Stimulated activated CD4-positive, alpha-beta T cell treated with anti-CD3 and anti-CD28 coated beads, TNF-alpha, amount 100 ng/mL, for 24 hours (primary cell): Measurements from ENCODE around the gene UXS1.

Experiments used
- DNase-seq, 3 experiments: peaks; one replicate each; pipeline ENCODE4 v3.0.0-alpha.2; 2020; ENCODE audit warnings: low read depth in 3 of 3

Gene UXS1

GRCh38 chr2:106161938-106162820 is 31.9 kb downstream of the UXS1 start:
- DNase-seq, result no peak

GRCh38 chr2:106161341-106161740 is 32.8 kb downstream of the UXS1 start:
- no peak for DNase-seq

DNA sequence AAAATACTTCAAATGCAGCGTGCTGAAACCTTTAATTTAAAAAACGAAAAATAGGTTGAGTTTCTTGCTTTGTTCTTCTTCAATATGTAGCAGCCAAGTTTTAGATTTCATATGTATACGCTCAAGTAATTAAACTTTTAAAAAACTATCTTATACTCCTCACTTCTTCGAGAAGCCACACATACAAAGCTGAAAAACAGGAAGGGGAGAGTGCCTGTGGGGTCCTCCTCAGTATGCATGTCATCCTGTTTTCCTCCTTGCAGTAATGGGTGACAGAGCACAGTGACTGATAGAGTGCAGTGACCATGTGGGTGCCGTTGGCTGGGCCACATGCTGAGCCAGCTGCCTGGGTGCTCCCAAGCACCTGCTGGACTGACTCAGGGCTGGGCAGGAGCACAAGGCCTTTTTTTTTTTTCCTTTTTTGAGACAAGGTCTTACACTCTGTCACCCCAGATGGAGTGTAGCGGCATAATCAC is 33.3 kb downstream of the UXS1 start:
- peak in 1 of 3 experiments; percentile 27 for DNase-seq

DNA sequence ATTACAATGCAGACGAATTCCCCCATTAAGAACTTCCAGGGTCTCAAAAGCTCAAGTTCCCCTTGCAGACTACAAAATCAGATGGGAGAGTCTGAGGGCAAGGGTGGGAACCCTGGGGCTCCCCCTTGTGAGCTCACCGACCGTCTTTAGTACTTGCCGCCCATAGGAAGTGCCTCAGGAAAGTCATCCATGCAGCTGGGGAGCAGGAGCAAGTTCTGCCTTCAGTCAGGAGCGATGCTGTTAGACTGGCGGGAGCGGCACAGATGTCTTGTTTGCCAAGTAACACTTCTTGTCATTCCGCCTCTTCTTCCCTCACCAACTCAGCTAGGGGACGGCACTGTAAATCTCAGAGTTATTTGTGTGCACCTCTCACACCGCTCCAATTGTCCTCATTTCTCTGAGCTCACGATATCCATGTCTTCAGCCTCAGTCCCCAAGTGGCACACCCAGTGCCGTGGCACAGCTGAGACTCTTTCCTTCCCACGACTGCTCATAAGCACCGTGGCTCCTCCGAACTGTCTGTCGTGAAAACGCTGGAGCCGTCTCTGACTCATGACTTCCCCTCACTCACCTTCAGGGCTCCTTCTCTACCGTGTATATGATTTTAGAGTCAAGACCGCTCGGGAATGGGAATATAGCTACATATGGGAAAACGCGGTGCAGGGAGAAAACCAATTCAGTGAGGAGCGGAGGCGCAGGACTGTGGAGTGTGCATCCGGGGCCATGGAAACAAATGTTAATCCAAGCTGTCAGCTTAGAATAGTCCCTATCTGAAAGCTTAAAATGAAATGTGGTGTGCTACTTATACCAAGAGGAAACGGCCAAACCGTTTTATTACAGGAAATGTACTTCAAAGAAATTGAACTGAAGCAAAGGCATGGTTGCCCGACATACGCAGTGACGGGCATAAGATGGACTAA is 34.0 kb downstream of the UXS1 start:
- peak; percentile 28 to 47 (median 42) for DNase-seq

DNA sequence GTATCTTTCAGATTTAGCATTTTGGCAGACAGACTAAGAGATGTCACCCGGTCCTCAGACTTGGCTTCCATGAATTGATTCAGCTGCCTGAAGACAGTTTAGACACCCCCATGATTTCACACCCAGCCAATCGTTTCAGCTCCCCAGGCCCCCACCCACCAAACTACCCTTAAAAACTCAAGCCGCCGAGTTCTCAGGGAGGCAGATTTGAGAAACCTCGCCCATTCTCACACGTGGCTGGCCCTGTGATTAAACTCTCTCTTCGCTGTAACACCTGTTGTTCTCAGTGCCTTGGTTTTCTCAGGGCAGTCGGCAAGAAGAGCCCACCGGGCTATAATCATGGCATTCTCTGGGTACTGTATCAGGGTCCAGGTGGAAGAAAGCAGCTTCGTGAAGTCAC is 35.2 kb downstream of the UXS1 start:
- DNase-seq, result no peak

GRCh38 chr2:106158131-106158530 is 36.0 kb downstream of the UXS1 start:
- DNase-seq, result no peak

- DNase-seq, result no peak
Measured at GRCh38 chr2:106157416-106157815, 36.7 kb downstream of the UXS1 start.

DNA sequence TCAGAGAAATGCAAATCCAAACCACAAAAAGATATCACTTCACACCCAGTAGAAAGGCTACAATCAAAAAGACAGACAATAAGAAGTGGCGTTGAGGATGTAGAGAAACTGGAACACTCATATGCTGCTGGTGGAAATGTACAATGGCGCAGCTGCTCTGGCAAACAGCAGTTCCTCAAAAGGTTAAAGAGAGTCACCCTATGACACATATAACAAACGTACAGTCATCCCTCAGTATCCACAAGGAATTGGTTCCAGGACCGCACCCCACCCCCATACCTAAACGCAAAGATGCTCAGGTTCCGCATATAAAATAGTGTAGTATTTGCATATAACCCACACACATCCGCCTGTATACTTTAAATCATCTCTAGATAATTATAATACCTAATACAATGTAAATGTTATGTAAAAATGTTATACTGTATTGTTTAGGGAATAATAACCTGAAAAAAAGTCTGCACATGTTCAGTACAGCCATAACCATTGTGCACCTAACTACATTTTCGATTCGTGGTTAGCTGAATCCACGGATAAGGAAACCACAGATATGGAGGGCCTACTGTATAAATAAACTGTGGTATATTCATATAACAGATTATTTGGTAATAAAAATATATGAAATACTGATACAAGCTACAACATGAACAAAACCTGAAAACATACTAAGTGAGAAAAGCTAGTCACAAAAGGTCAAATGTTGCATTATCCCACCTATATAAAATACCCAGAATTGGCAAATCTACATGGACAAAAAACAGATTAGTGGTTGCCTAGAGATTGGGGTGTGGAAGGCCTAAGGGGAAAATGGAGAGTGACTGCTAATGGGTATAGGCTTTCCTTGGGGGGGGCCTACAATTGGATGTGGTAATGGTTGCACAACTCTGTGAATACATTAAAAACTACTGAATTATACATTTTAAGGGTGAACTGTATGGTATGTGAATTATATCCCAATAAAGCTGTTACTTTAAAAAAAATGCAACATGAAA is 37.5 kb downstream of the UXS1 start:
- DNase-seq, result no peak

DNA sequence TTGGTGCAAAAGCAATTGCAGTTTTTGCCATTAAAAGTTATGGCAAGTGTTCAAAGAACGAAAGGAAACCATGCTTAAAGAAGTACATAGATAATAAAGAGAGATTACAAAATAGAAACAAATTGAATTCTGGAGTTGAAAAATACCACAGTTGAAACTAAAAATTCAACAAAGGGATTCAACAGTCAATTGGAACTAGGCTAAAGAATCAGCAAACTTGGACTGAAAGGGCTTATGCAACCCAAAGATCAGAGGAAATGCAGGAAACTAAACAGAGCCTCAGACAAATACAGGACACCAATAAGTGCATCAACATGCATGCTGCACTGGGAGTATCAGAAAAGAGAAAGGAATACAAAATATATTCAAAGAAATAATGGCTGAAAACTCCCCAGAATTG is 40.3 kb downstream of the UXS1 start:
- DNase-seq, result no peak

DNA sequence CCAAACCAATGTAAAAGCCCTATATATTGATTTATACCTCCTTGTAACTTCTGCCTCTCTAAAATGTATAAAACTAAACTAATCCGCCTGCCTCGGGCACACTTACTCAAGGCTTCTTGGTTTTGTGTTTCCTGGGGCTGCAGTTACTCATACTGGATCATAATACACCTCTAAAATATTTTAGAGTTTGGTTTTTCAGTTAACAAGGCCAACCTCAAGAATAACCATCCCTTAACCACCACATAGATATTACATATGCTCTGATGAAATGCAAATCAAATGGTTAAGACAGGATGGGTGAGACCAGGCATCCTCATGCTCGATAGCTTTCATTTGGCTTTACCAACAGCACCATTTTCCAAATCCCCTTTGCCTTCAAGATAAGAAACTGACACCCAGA is 46.4 kb downstream of the UXS1 start:
- DNase-seq, result no peak

DNA sequence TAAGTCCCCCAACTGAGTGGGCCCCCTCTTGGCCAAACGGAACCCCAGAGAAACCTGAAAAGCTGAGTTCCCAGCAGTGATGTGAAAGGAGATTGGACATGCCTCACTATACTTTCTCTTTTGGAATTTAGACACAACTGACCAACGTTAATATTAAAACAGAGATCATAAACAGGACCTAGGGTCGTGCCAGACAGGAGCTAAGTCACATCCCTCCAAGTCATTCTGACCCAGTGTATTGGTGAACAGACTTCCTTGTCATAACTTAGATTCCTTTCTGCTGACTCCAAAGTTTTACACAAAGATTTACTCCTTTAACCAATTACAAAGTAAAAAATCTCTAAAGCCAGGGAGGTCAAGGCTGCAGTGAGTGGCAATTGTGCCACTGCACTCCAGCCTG is 46.9 kb downstream of the UXS1 start:
- no peak for DNase-seq

- DNase-seq, result peak in 1 of 3 experiments; percentile 17
Measured at GRCh38 chr2:106144621-106145331, 49.3 kb downstream of the UXS1 start.

DNA sequence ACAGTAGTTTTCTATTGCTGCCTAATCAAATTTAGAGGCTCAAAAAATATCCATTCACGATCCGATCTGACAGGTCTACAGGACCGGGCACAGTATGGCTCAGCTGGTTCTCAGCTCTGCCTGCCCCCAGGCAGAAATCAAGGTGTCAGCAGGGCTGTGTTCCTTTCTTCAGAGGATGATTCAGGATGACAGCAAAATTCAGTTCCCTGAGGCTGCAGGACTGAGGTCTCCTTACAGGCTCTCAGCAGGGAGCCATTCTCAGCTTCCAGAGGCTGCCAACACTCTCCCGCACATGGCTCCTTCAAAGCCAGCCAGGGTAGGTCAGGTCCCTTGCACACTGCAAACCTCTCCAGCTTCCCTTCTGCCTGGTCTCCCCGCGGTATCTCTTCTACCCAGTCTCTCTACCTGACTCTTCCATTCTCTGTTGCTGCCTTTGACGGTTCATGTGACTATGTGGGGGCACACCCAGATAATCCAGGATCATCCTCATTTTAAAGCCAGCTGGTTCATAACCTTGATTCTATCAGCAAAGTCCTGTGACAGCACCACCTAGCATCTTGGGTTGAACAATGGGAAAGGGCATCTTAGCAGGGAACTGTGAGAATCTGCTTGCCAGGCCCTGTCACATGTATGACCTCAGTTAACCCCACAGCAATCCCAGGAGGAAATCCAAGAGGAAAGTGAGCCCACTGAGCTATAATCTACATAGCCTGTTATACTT is 50.4 kb downstream of the UXS1 start:
- DNase-seq, result no peak

DNA sequence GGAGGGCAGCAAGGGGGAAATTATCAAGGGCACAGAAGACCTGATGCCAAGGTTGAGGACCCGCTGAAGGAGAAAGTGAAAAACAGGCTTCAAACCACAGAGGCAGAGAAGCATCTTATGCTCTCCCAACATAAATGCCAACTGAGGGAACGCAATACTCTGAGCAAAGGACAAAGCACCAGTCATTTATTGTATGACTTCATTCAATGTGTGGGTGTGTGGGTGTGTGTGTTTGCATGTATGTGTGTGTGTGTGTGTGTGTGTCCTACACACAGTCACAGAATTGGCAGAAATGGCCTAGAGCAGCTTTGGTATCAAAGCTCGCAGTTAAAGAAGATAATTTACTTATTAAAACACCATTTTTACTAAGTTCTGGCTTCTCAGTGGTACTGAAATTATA is 51.4 kb downstream of the UXS1 start:
- no peak for DNase-seq

DNA sequence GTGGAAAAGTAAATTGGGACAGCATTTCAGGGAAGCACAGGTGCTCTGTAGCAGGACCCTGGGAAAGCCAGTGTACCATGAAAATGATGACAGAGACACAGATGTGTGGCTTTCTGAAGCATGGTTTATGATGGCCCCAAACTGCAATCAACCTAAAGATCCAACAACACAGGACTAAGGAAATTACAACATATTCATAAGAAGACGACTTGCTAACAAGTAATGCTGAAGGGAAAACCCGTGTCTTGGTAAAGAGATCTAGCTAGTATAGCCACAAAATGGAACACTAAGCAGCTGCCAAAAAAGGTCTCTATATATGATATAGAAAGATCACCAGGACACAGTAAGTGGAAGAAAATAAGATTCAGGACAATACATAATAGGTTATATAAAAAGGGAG is 53.2 kb downstream of the UXS1 start:
- no peak for DNase-seq

DNA sequence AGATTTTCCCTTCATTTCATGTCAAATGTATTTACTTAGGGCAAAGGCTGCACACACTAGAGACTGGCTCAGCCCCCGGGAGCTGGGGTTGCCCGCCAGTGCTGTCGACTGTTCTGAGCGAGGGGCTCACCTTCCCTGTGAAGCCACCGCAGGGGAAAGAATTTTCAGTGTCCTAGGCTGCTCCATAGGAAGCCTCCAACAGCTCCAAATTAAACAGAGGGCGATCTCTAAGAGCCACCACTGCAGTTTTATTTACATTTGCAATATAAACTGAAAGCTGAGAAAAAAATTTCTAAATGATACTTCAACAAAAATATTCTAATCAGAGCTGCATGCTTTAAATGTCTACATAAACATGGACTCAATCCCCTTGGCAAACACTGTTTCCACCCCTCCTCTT is 54.0 kb downstream of the UXS1 start:
- no peak for DNase-seq

- DNase-seq, result no peak
Measured at GRCh38 chr2:106139238-106139935, 54.7 kb downstream of the UXS1 start.

GRCh38 chr2:106138543-106139237 is 55.4 kb downstream of the UXS1 start:
- no peak for DNase-seq
